ENCODE data around the gene EBF4. TPM values are rescaled to one million over a fixed set of nuclear protein-coding genes. Genes with fewer than 3 reads are reported as not detected.

The EBF4 gene
- total and polyA plus RNA-seq, 7 experiments from 2014 or later = 0.09 to 10.5 (median 6.7) TPM

GRCh38 chr20:2729251-2729713 lies 36.7 kb downstream of the EBF4 start:
- Histone ChIP-seq H3K4me1 (ENCODE audit: control insufficient read depth in 2 of 2, insufficient read depth in 2 of 2, low read length in 2 of 2) (peaks cover 20 to 33% of the 10 kb centered on the region in 2 donors), H3K27ac (ENCODE audit: low read depth, low read length) (peak overlapping the region; percentile 62), H3K36me3 (ENCODE audit: control insufficient read depth in 2 of 3, insufficient read depth in 3 of 3, low read length in 3 of 3) (no peaks in the 10 kb centered on the region), H3K27me3 (ENCODE audit: control insufficient read depth in 2 of 2, insufficient read depth in 2 of 2, low read length in 2 of 2) (no peaks in the 10 kb centered on the region), H3K9me3 (ENCODE audit: control insufficient read depth in 2 of 3, low read length in 3 of 3) (no peaks in the 10 kb centered on the region), H3K4me3 (ENCODE audit: low read length) (peak overlapping the region; percentile 2)
- ATAC-seq = peak; percentile 95
- intact Hi-C loops (cut with micrococcal nuclease) = loop anchor here in 1 of 2 donors (1.0 kb wide), 5 partner anchors 11 to 41 kb away; no protein-coding TSS in a partner anchor
- POLR2A ChIA-PET = interaction anchor here (0.7 to 10.8 kb wide), 14 partner anchors 9 to 438 kb away, joined by 3 to 236 read pairs (median 8); partner anchors contain the start of genes EBF4, IDH3B, NOP56 and PCED1A
- peak in 7 of 9 donors; percentile 50 to 72 (median 66) for DNase-seq
- Mint-ChIP-seq H3K27me3 (peaks cover 0 to 36% (median 0%) of the 10 kb centered on the region in 5 donors), H3K27ac (peak overlapping the region; percentile 71 to 96 (median 90)), H3K4me3 (peak overlapping the region; percentile 55 to 87 (median 71)), H3K4me1 (peaks cover 9 to 47% (median 36%) of the 10 kb centered on the region in 7 donors), H3K36me3 (peaks cover 5 to 14% (median 8%) of the 10 kb centered on the region in 5 donors), H3K9me3 (peaks cover 0 to 16% (median 7%) of the 10 kb centered on the region in 11 donors)
- CTCF ChIA-PET = interaction anchor here (0.6 to 5.8 kb wide), 8 partner anchors 9 to 585 kb away, joined by 3 to 163 read pairs (median 8); no protein-coding TSS in a partner anchor

- peaks cover 5 to 14% (median 8%) of the 10 kb centered on the region in 5 donors for H3K36me3 Mint-ChIP-seq
- H3K9me3 ChIP-seq (ENCODE audit: control insufficient read depth in 2 of 3, low read length in 3 of 3) = no peaks in the 10 kb centered on the region
- H3K27me3 Mint-ChIP-seq = peaks cover 0 to 37% (median 0%) of the 10 kb centered on the region in 5 donors
- peaks cover 20 to 33% of the 10 kb centered on the region in 2 donors for H3K4me1 ChIP-seq (ENCODE audit: control insufficient read depth in 2 of 2, insufficient read depth in 2 of 2, low read length in 2 of 2)
- ChIA-PET POLR2A (interaction anchor here (0.7 to 10.8 kb wide), 13 partner anchors 9 to 111 kb away, joined by 3 to 236 read pairs (median 8); partner anchors contain the start of genes EBF4, IDH3B, NOP56 and PCED1A), CTCF (interaction anchor here (0.6 to 5.8 kb wide), 8 partner anchors 9 to 585 kb away, joined by 3 to 163 read pairs (median 8); no protein-coding TSS in a partner anchor)
- peak overlapping the region; percentile 71 to 96 (median 90) for H3K27ac Mint-ChIP-seq
- peak overlapping the region; percentile 62 for H3K27ac ChIP-seq (ENCODE audit: low read depth, low read length)
- peaks cover 0 to 16% (median 7%) of the 10 kb centered on the region in 11 donors for H3K9me3 Mint-ChIP-seq
- no peaks in the 10 kb centered on the region for H3K27me3 ChIP-seq (ENCODE audit: control insufficient read depth in 2 of 2, insufficient read depth in 2 of 2, low read length in 2 of 2)
- intact Hi-C loops (cut with micrococcal nuclease) = loop anchor here in 1 of 2 donors (1.0 kb wide), 5 partner anchors 11 to 41 kb away; no protein-coding TSS in a partner anchor
- peaks cover 11 to 52% (median 39%) of the 10 kb centered on the region in 7 donors for H3K4me1 Mint-ChIP-seq
- H3K36me3 ChIP-seq (ENCODE audit: control insufficient read depth in 2 of 3, insufficient read depth in 3 of 3, low read length in 3 of 3) = no peaks in the 10 kb centered on the region
- H3K4me3 Mint-ChIP-seq = peak overlapping the region; percentile 55 to 87 (median 71)
- peak; percentile 14 for ATAC-seq
- DNase-seq = no peak
- H3K4me3 ChIP-seq (ENCODE audit: low read length) = peak overlapping the region; percentile 2
These were observed 37.2 kb downstream of the EBF4 start for GRCh38 chr20:2729791-2730190.

- ChIA-PET POLR2A (interaction anchor here (0.7 to 11.4 kb wide), 5 partner anchors 6 to 280 kb away, joined by 3 to 236 read pairs (median 6); no protein-coding TSS in a partner anchor), CTCF (interaction anchor here (1.1 to 12.1 kb wide), 2 partner anchors 8 to 19 kb away, joined by 3 to 262 read pairs; no protein-coding TSS in a partner anchor)
- no peak for DNase-seq
- Histone ChIP-seq H3K36me3 (ENCODE audit: control insufficient read depth in 2 of 3, insufficient read depth in 3 of 3, low read length in 3 of 3) (no peaks in the 10 kb centered on the region), H3K27me3 (ENCODE audit: control insufficient read depth in 2 of 2, insufficient read depth in 2 of 2, low read length in 2 of 2) (no peaks in the 10 kb centered on the region), H3K4me1 (ENCODE audit: control insufficient read depth in 2 of 2, insufficient read depth in 2 of 2, low read length in 2 of 2) (peaks cover 3 to 24% of the 10 kb centered on the region in 2 donors), H3K9me3 (ENCODE audit: control insufficient read depth in 2 of 3, low read length in 3 of 3) (no peaks in the 10 kb centered on the region), H3K27ac (ENCODE audit: low read depth, low read length) (no peak overlapping the region), H3K4me3 (ENCODE audit: low read length) (no peak overlapping the region)
- Mint-ChIP-seq H3K4me3 (no peak overlapping the region), H3K36me3 (peaks cover 5 to 12% (median 8%) of the 10 kb centered on the region in 5 donors), H3K4me1 (peaks cover 8 to 56% (median 40%) of the 10 kb centered on the region in 7 donors), H3K27ac (peak overlapping the region in 1 of 9 donors; percentile 53), H3K9me3 (peaks cover 0 to 15% (median 7%) of the 10 kb centered on the region in 11 donors), H3K27me3 (peaks cover 0 to 11% (median 0%) of the 10 kb centered on the region in 5 donors)
- no peak for ATAC-seq
- intact Hi-C loops (cut with micrococcal nuclease) = no loop called here
These were observed 42.3 kb downstream of the EBF4 start for GRCh38 chr20:2734899-2735298.

GRCh38 chr20:2736441-2736840 lies 43.9 kb downstream of the EBF4 start:
- DNase-seq (no peak), ATAC-seq (no peak)
- Histone ChIP-seq H3K27ac (ENCODE audit: low read depth, low read length) (no peak overlapping the region), H3K4me1 (ENCODE audit: control insufficient read depth in 2 of 2, insufficient read depth in 2 of 2, low read length in 2 of 2) (peaks cover 12 to 29% of the 10 kb centered on the region in 2 donors), H3K36me3 (ENCODE audit: control insufficient read depth in 2 of 3, insufficient read depth in 3 of 3, low read length in 3 of 3) (no peaks in the 10 kb centered on the region), H3K9me3 (ENCODE audit: control insufficient read depth in 2 of 3, low read length in 3 of 3) (no peaks in the 10 kb centered on the region), H3K27me3 (ENCODE audit: control insufficient read depth in 2 of 2, insufficient read depth in 2 of 2, low read length in 2 of 2) (no peaks in the 10 kb centered on the region), H3K4me3 (ENCODE audit: low read length) (no peak overlapping the region)
- Mint-ChIP-seq H3K9me3 (peaks cover 0 to 12% (median 7%) of the 10 kb centered on the region in 11 donors), H3K36me3 (peaks cover 5 to 12% (median 8%) of the 10 kb centered on the region in 5 donors), H3K27me3 (peaks cover 0 to 11% (median 0%) of the 10 kb centered on the region in 5 donors), H3K4me3 (peak overlapping the region in 1 of 10 donors; percentile 26), H3K4me1 (peaks cover 16 to 57% (median 46%) of the 10 kb centered on the region in 7 donors), H3K27ac (peak overlapping the region in 3 of 9 donors; percentile 4 to 51 (median 47))
- intact Hi-C loops (cut with micrococcal nuclease) = no loop called here
- CTCF ChIA-PET = interaction anchor here (1.6 to 12.1 kb wide), 2 partner anchors 16 to 21 kb away, joined by 3 to 262 read pairs; no protein-coding TSS in a partner anchor
- POLR2A ChIA-PET = interaction anchor here (11.4 kb wide), 1 partner anchor 8 kb away, joined by 236 read pairs; no protein-coding TSS in a partner anchor

GRCh38 chr20:2738331-2739041 lies 45.9 kb downstream of the EBF4 start:
- peaks cover 0 to 4% (median 1%) of the 10 kb centered on the region in 5 donors for H3K36me3 Mint-ChIP-seq
- peak overlapping the region in 8 of 9 donors; percentile 29 to 96 (median 90) for H3K27ac Mint-ChIP-seq
- Histone ChIP-seq H3K27ac (ENCODE audit: low read depth, low read length) (no peak overlapping the region), H3K27me3 (ENCODE audit: control insufficient read depth in 2 of 2, insufficient read depth in 2 of 2, low read length in 2 of 2) (no peaks in the 10 kb centered on the region), H3K9me3 (ENCODE audit: control insufficient read depth in 2 of 3, low read length in 3 of 3) (no peaks in the 10 kb centered on the region), H3K4me3 (ENCODE audit: low read length) (no peak overlapping the region), H3K36me3 (ENCODE audit: control insufficient read depth in 2 of 3, insufficient read depth in 3 of 3, low read length in 3 of 3) (no peaks in the 10 kb centered on the region), H3K4me1 (ENCODE audit: control insufficient read depth in 2 of 2, insufficient read depth in 2 of 2, low read length in 2 of 2) (peaks cover 30 to 48% of the 10 kb centered on the region in 2 donors)
- peaks cover 0 to 3% (median under 1%) of the 10 kb centered on the region in 11 donors for H3K9me3 Mint-ChIP-seq
- ChIA-PET CTCF (interaction anchor here (1.1 to 12.1 kb wide), 3 partner anchors 9 to 214 kb away, joined by 3 to 262 read pairs (median 10); no protein-coding TSS in a partner anchor), POLR2A (interaction anchor here (1.0 to 11.4 kb wide), 4 partner anchors 10 to 86 kb away, joined by 4 to 236 read pairs (median 12); partner anchors contain the start of gene NOP56)
- peaks cover 0 to 12% (median 0%) of the 10 kb centered on the region in 5 donors for H3K27me3 Mint-ChIP-seq
- no peak for ATAC-seq
- H3K4me3 Mint-ChIP-seq = peak overlapping the region in 1 of 10 donors; percentile 68
- peaks cover 37 to 73% (median 66%) of the 10 kb centered on the region in 7 donors for H3K4me1 Mint-ChIP-seq
- intact Hi-C loops (cut with micrococcal nuclease) = no loop called here
- DNase-seq = no peak

GRCh38 chr20:2739042-2739398 lies 46.4 kb downstream of the EBF4 start:
- Mint-ChIP-seq H3K9me3 (peaks cover 0 to 3% (median 0%) of the 10 kb centered on the region in 11 donors), H3K27ac (peak overlapping the region in 7 of 9 donors; percentile 81 to 96 (median 90)), H3K4me1 (peaks cover 37 to 73% (median 66%) of the 10 kb centered on the region in 7 donors), H3K4me3 (peak overlapping the region in 3 of 10 donors; percentile 8 to 47 (median 22)), H3K36me3 (peaks cover 0 to 4% (median 0%) of the 10 kb centered on the region in 5 donors), H3K27me3 (peaks cover 0 to 15% (median 0%) of the 10 kb centered on the region in 5 donors)
- POLR2A ChIA-PET = interaction anchor here (1.0 to 11.4 kb wide), 4 partner anchors 10 to 86 kb away, joined by 4 to 236 read pairs (median 12); partner anchors contain the start of gene NOP56
- CTCF ChIA-PET = interaction anchor here (1.1 to 12.1 kb wide), 5 partner anchors 8 to 214 kb away, joined by 3 to 262 read pairs (median 23); no protein-coding TSS in a partner anchor
- Histone ChIP-seq H3K36me3 (ENCODE audit: control insufficient read depth in 2 of 3, insufficient read depth in 3 of 3, low read length in 3 of 3) (no peaks in the 10 kb centered on the region), H3K4me1 (ENCODE audit: control insufficient read depth in 2 of 2, insufficient read depth in 2 of 2, low read length in 2 of 2) (peaks cover 30 to 48% of the 10 kb centered on the region in 2 donors), H3K27ac (ENCODE audit: low read depth, low read length) (peak overlapping the region; percentile 27), H3K27me3 (ENCODE audit: control insufficient read depth in 2 of 2, insufficient read depth in 2 of 2, low read length in 2 of 2) (no peaks in the 10 kb centered on the region), H3K9me3 (ENCODE audit: control insufficient read depth in 2 of 3, low read length in 3 of 3) (no peaks in the 10 kb centered on the region), H3K4me3 (ENCODE audit: low read length) (no peak overlapping the region)
- DNase-seq (no peak), ATAC-seq (no peak)
- intact Hi-C loops (cut with micrococcal nuclease) = no loop called here
